Placental epithelial cell (primary cell): Measurements from ENCODE around the gene GEMIN8. TPM values are rescaled to one million over a fixed set of nuclear protein-coding genes. Genes with fewer than 3 reads are reported as not detected.

Experiments
- total RNA-seq: library from RNA; depleted of rRNA; stranded (reverse); fragments of >200 nt; gene quantifications from 2 replicates; pipeline ENCODE4 v1.2.3, GENCODE V29; 2012

GEMIN8 gene, protein sequence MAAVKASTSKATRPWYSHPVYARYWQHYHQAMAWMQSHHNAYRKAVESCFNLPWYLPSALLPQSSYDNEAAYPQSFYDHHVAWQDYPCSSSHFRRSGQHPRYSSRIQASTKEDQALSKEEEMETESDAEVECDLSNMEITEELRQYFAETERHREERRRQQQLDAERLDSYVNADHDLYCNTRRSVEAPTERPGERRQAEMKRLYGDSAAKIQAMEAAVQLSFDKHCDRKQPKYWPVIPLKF
- total RNA-seq: 5.3 and 15.7 TPM in 2 replicates

DNA sequence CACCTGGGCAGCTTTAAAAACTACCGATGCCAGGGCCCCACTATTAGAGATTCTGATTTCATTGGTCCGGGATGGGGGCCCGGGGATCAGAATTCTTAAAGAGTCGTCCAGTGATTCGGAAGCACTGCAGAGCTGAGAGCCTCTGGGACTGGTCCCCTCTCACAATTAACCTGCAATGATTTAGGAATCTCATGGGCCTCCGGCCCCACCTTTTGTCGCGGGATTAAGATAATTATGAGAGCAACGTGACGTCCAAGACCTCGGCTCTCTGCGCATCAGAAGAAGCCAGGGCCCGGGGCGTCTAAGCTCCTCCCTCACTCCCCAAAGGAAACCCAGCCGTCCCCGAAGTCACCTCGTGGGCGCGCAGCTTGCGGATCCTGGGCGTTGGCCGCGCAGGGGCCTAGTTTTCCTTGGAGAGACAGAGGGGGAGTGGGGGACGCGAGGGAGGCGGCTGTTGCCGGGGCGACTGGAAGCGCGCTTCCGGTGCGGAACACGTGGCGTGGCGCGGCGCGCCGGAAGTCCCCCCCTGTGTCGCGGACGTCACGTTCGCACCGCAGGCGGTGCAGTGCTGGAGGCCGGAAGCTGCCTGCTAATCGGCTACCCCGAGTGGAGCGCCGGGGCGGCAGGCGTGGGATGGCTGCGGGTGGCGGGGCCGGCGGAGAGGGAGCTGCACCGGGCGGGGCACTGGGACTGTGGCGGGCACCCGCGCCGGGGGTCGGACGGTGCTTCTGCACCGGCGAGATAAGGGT lies at the start of gene GEMIN8:
GEMIN8 (minus strand) TSS at position 468 of the 749 bp plus-strand sequence. CDS start 8,414 bp downstream, outside the sequence.

Other genes starting within 250 kb of the GEMIN8 start
- not detected in 2 replicates for gene GPM6B, start 212.8 kb downstream of the GEMIN8 start, total RNA-seq